ENCODE data around the gene PCNT.
"Not testable (repeated sequence)": the region's sequence is repeated elsewhere in the genome, so short reads cannot be mapped to it uniquely, and the experiment has no call there.

Gene PCNT

DNA sequence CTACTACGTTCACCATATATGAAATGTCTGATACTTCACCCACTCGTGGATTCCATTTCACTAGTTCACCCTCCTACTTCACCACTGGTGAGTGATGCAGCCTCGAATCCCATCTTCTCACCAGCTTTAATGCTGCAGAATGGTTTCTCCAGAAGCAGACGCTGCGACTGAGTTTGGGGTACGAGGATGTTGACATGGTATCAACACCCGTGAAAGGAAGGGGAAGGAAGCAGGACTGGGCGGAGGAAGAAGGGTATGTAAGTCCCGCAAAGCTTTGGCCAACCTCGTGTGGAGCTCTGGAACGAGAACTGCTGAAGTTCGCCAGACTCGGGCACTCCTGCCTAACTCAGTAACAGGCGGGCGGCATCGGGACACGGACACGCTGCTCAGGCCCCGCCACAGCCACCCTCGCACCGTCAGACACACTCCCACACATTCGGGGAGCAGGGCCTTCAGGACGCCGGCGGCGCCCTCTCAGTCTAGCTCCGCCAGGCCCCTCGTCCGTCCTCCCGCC is 133.9 kb downstream of the PCNT start:
- DNase-seq, result peak in 2 of 5 experiments; percentile 13 to 56

DNA sequence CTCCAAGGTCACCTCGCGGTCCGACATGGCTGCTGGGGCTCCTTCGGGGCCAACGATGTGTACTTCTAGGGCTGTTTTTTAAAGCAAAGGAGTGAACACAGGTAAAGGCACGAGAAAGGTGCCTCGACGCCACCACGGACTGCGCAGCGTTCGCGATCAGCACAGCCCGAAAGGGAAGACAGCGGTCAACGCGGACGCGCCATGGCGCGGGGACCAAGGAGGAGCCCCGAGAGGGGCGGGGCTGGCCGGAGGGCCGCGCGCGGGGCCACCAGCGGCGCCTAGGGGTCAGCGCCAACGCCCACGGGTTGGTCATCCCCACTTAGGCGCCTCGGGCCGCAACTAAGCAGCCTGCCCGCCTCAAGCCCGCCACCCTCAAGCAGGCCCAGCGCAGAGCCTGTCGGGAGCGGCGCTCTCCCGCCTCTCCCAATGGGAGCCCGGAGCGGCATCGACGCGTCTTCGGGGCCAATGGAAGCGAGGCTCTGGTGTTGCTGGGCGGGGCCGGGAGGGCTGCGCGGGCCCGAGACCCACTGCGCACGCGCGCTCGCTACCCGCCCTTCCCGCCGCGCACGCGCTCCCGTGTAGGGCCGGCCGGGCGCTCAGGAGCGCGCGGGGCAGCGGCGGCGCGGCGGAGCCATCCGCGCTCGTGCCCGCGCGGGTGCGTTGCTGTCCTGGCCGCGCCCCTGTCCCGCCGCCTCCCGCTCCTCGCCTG is 134.5 kb downstream of the PCNT start, which contains the start of gene DIP2A:
Gene DIP2A, plus strand, starts transcription at position 577 of the 709 bp plus-strand sequence. CDS start 241 bp downstream, outside the sequence.
- DNase-seq, result peak; percentile 86 to 98 (median 91)

DNA sequence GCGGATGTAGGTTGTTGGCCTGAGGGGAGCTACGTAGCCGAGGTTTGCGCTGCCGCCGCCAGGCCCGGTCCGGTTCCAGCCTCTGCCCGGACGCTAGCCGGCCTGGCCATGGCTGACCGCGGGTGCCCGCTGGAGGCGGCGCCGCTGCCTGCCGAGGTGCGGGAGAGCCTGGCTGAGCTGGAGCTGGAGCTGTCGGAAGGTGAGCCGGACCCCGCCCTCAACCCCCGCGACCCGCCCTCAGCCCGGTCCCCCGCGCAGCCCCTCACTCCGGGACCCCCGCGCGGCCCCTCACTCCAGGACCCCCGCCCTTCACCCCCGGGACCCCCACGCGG is 135.0 kb downstream of the PCNT start:
- DNase-seq, result no peak

DNA sequence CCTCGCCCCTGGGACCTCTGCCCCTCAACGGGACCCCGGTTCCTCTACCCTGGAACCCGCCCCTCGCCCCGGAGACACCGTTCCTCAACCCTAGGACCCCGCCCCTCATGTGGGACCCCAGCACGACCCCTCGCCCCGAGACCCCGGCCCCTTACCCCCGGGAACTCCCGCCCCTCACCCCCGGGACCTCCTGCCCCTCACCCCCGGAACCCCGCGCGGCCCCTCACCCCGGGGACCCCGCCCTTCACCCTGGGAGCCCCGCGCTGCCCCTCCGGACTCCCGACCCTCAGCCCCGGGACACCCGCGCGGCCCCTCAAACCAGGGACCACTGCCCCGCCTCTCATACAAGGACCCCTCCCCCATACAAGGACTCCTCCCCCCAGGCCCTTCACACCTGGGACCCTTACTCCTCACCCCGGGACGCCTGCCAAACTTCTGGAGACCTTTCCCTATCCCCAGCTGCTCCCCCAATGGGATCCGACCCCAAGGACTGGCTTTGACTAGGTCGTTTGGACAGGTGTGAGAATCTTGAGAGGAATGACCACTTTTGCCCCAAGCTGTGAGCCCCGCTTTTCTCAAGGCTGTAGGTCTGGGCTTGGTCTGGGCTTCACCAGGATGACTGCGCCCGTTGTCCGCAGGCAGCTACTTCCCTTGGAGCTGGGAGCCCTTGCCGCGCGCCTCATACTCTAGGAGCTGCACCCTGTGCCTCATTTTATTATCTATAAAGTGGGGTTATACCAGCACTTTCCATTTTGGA is 135.6 kb downstream of the PCNT start:
- DNase-seq, result no peak

DNA sequence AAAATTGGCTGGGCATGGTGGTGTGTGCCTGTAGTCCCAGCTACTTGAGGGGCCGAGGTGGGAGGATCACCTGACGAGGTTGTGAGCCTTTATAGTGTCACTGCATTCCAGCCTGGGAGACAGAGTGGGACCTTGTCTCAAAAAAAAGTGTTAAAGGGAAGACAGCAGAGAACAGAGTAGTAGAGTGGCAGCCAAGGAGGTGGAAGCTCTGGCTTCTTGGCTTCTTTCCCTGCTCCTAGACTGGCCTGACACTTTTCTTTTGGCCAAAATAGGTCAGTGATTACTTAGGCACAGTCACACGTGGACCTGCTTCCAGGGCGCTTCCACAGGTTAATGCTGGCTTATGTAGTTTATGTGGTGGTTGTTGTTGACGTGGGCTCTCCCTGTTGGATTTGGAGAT is 138.0 kb downstream of the PCNT start:
- no peak for DNase-seq

DNA sequence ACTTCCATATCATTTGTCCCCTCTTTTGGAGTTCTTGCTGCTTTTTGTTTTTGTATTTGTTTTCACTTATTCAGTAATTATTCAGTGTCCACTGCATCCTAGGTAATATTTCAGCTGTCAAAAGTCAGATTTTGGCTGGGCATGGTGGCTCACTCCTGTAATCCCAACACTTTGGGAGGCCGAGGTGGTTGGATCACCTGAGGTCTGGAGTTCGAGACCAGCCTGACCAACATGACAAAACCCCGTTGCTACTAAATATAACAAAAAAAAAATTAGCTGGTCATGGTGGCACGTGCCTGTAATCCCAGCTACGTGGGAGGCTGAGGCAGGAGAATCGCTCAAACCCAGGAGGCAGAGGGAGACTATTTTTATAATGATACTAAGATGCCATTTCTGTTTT is 141.2 kb downstream of the PCNT start:
- not testable (repeated sequence) for DNase-seq

DNA sequence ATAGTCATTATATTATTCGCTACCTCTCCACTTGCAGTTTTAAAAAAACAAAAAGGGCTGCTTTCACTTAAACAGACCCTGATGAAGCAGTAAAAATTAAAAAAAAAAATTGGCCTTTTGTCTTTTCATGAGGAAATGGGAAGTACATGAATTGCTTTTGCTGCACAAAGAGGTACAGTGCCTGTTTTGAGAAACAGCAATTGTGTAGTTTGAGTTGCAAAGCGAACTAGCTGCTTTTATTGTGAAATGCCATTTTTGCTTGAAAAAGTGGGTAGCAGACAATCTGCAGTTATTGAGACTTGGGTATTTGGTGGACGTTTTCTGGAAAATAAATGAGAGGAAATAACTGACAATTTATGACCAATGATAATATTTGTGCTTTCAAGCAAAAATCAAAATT is 141.7 kb downstream of the PCNT start:
- DNase-seq, result no peak

DNA sequence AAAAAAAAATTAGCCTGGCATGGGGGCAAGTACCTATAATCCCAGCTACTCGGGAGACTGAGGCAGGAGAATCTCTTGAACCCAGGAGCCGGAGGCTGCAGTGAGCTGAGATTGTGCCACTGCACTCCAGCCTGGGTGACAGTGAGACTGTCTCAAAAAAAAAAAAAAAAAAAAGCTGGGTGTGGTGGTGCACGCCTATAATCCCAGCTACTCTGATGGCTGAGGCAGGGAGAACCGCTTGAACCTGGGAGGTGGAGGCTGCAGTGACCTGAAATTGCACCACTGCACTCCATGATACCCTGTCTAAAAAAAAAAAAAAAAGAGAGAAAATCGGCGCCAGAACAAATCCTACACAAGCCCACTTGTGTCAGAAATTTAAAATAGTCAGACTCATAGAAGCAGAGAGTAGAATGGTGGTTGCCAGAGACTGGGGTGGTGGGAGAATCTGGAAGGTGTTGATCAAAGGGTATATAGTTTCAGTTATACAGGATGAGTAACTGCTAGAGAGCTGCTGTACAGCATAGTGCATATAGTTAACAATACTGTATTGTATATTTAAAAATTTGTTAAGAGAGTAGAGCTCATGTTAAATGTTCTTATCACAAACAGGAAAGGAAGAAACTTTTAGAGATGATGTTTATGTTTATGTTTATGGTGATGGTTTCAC is 144.3 kb downstream of the PCNT start:
- DNase-seq, result no peak

DNA sequence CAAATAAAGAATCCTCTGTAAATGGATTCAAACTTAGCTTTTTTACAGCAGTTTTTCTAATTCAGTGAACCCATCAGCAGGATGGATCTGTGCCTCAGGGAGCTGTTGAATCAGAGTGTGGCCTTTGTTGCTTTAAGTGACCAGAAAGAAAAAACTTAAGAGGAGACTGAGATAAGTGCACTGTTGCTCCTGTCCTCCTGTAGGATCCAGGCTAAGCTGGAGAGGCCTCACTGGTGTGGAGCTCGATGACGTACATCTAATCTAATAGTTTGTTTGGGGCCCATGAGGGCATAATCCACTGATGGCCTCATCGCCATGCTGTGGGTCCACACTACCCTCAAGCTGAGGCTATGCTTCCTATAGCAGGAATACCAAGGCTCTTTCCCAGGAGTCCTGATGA is 145.3 kb downstream of the PCNT start:
- DNase-seq, result no peak

DNA sequence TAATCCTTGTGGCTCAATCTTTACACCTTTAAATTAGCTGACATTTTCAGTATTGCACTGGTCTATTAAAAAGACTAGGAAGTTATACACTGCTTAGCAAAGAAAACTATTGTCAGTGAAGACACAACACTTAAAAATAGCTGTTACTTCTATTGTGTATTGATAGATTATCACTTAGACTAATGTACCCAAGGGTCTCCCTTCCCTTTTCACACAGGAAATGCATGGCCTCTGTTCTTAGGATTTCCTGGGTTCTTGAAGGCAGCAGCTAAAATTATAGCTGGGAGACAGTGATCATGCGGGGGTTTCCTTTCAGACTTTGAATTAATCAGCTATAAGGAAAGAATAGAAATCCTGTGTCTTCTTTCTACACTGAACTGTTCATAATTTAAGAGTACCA is 147.6 kb downstream of the PCNT start:
- DNase-seq, result no peak

DNA sequence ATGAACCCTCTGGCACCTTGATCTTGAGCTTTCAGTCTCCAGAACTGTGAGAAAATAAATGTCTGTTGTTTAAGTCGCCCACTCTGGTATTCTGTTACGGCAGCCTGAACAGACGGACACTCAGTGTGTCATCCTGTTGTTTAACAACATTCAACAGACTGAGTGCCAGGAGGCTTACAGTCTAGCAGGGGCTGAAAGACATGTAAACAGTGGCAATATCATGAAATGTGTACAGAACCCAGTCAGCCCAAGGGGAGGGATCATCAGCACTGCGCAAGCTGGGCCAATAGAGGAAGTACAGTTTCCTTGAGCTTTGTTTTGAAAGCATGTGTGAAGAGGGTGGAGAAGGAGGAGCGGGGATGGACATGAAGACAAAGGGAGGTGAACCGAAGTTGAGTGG is 148.3 kb downstream of the PCNT start:
- no peak for DNase-seq

DNA sequence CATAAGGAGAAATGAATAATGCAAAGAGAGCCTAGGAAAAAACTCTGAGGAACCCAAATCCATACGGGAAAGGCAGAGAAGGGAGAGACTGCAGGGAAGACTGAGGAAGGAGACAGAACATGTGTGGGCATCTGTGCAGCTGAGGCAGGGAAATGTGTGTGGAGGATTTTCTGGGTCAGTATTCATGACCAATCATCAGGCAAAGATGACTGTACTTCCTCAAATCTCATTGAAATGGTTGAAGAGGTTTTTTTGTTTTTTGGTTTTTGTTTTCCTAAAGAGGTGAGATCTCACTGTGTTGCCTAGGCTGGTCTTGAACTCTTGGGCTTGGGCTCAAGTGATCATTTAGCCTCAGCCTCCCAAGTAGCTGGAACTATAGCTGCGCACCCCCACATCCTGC is 150.4 kb downstream of the PCNT start:
- DNase-seq, result no peak

DNA sequence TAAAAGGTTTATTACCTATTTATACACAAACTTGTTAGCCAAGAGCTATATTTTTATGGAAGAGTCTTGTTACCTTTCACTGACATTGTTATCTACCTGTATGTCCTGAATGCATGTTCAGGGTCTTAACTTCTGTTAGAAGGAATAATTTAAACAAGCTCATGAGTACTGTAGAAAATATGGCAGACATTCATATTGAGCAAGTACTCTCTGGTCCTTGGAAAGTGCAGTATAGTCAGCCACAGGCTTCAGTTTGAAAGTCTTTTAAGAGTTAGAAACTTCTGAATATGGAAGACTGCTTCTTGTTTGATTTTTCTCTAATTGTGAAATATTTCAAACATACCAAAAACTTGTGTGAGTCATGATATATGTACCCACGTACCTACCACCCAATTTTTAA is 151.3 kb downstream of the PCNT start:
- DNase-seq, result no peak

DNA sequence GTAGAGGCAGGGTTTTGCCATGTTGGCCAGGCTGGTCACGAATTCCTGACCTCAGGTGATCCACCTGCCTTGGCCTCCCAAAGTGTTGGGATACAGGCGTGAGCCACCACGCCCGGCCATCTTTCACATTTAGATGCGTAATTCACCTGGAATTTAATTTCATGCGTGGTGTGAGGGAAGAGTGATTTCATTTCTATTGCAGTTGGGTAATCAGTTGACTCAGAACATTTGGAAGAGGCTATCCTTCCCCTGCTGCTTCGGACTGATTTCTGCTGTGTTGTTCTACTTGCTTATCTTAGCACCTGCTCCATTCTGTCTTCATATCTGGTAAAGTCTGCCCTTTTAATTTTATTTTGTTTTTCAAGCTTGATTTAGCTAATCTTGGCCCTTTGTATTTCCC is 153.8 kb downstream of the PCNT start:
- DNase-seq, result no peak

DNA sequence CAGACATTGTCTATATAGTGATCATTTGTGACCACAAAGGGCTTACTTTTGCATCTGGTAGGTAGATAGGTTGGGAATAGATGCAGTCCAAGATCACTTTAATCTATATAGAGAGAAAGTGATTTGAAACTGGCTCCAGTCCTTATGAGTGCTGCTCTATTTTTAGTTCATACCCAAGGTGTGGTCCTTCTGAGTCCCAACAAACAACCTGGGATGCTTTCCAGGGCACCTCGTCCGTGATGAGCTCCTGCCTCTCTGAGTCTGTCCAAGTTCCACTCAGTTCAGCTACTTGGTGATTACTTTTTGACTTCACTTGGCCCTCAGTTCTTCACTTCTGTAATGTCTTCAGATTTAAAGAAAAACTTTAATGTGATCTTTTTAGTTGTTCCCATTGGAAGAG is 155.0 kb downstream of the PCNT start:
- DNase-seq, result no peak

DNA sequence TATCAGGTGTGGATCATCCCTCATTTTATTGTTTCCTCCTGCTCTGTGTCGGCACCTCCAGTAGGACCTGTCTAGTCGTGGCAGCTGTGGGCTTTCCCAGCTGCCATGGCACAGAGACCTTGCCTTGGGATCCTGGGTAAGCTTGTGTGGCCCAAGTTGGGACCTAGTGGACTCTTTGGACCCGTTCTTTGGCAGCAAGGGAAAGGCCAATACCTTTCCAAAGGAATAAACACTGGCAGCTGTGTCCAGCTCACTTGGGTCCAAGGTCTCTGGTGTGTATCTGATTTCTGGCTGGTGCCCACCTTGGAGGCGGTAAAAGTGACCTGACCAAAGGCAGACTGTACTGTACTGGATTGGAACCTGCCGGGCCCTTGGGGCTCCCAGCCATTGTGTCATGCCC is 156.5 kb downstream of the PCNT start:
- DNase-seq, result no peak

DNA sequence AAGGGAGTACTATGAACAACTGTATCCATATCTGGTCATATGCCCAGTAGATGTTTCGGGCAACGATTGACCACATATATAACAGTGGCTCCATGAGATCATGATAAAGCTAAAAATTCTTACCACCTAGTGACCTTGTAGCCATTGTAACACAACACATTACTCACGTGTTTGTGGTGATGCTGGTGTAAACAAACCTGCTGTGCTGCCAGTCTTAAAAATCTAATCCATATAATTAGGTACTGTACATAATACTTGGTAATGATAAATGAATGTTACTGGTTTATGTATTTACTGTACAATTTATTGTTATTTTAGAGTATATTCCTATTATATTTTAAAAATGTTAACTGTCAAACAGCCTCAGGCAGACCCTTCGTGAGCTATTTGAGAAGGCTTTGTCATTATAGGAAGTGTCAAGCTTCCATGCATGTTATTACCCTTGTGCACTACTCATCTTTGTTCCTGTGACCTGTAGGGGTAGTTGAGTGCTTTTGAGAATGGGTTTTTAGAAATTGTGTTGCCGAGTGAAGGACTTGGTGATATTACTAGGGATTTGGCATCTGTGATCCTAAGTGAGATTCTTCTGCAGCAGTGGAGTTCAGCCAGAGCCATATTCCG is 158.4 kb downstream of the PCNT start:
- no peak for DNase-seq

DNA sequence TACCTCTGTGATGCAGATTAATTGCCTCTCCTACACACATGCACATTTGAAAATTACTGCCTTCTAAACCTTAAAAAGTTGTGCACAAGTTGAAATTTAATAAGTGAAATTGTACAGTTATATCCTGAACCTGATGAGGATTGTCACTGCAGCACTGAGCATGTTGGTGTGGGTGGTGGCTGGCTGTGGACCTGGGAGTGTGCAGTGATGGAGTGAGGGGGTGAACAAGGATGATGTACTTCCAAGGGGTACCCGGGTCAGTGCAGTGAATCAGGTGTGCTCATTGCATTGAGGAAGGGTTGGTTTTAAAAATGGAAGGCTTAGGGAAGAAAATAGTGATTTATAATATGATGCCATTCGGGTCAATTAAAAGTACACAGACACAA is 158.9 kb downstream of the PCNT start:
- no peak for DNase-seq

DNA sequence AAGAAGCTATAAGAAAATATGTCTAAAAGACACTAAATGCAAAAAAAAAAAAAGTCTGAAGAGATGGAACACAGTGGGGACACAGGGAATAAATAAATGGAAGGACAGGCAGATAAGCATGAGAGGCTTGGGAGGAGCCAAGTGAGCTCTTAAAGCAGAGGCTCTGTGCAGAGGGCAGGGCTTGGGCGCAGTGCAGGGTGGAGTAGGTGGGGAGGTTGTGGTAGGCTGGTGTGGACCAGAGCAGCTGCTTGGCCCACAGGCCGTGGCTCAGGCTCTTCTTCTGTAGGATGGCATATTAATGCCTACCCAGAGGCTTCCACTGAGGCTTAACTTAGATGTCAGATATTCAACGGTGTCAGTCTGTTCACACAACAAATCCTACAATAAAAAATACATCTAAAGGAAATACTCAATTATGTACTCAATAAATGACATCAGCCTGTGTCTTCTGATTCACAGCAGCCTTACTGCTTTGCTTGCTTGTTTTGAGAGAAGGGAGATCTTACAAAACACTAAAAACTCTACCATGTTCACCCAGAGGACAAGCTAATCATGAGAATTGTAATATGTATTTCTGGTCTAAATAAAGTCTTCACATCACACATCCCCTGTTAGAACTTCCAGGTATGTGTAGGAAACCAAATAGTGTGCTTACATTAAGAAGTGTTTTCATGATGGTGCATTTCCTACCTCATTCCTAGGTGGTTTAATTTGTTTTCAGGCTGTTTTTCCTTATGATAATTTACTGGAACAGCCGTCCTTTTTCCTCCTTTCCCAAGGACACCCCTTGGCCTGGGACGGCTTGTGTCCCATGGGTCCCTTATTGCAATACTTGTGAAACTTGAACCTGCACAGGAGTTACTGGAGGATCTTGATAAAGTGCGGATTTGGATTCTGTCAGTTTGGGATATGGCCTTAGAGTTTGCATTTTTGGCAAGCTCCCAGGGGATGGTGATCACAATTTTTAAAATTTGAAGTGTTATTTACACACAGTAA is 159.6 kb downstream of the PCNT start:
- peak in 1 of 5 experiments; percentile 36 for DNase-seq

DNA sequence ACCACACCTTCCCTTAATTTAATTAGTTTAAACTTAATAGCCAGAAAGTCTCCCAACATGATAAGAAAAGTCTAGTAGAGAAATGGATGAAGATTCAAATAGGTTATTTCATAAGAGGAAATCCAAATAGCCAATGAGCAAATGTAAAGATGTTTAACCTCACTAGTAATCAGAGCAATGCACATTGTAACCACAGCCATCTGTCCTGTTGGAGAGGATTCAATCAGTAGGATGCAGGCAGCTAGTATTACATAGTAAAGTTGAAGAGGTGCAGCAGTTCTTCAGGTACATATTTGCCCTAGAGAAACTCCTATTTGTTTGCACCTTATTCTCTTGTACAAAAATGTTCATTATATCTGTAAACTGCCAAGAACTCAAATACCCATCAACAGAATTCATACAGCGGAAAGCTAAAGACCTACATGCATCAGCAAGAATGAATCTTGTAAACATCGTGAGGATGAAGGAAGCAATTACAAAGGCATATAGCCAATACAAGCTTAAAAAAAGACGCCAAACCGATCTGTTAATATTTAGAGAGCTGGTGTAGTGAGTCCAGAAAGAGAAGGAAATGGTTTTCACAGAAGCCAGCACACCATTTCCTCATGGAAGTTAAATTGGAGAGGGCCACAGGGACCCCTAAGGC is 162.6 kb downstream of the PCNT start:
- no peak for DNase-seq

DNA sequence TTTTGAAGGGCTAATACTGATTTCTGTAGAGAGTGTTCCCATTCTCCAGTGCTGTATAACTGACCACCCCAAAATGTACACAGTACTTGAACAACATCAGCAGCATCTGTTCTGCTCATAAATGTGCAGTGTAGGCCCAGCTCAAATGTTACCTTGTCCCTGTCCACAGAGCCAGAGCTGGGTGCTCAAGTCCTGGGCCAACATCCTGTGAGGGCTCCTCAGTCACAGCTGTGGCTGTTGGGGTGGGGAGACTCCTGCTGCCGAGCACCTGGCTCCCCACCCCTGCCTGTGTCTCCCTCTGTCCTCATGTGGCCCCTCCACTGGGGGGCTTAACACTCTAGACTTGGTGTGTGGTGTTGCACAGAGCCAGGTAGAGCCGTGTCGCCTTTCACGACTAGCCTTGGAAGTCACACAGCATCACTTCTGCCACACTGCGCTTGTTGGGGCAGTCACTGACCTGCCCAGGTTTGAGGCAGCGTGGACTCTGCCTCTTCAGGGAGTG is 165.3 kb downstream of the PCNT start:
- no peak for DNase-seq
